Stimulated activated naive CD4-positive, alpha-beta T cell treated with Interleukin-2 at 50 U/mL for 16 hours (primary cell): ENCODE data around the gene PROSER3.
"Not testable (repeated sequence)": the region's sequence is repeated elsewhere in the genome, so short reads cannot be mapped to it uniquely, and the experiment has no call there.

Source experiments
- DNase-seq: peaks from one replicate; lab custom pipeline; 2025; lab: John Stamatoyannopoulos, UW

Gene PROSER3

DNA sequence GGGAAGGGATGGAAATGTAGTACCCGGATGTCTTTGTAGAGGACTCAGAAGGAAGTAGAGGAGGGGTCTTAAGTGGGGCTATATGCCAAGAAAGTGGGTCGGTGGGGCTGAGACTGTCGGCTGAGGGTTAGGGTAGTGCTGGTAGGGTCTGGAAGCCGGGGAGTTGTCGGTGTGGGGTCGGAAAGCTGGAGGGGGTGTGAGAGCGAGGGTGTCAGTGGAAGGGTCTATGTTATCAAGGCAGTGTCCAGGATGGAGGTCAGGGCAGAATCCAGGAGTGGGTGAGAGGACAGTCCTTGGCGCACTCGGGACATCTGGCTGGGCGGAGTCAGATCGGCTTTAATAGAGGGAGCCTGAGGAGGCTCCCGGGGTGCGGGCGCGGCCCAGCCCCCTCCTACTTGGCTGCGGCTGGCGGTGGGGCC, 2.8 kb upstream of the PROSER3 start:
- no peak for DNase-seq

DNA sequence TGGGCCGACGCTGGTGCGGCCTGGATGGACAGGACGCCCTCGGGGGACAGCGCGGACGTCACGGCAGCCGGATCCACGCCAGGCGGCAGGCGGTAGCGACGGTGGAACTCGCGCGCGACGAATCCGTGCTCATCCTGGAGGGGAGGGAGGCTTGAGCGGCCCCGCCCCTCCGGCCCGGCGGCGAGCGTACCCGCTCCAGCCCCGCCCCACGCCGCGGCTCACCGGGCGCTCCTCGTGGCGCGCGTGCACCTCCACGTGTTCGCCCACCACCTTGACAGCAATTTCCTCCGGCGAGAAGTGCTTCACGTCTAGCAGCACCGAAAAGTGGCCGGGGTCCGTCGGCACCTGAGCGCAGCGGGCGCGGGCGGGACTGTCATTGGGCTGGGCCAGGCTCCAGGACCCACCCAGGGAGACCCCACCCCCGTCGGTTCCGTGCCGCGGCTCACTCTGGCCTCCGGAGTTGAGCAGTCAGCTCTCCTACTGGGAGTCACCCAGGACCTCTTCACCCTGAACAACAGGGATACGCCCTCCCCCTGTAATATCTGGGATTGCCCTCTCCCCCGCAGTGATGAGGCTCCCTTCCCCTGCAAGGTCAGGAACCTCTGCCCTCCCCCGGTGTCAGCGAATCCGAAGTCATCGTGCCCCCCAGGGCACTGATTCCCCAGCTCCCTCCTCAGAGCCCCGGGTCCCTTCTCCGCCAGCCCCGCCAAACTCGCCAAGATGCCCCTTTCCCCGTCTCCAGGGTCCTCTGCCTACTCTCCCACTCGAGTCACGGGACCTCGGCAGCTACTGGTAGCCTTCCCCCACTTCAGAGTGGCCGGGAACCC, 2.2 kb upstream of the PROSER3 start:
- peak; percentile 48 for DNase-seq

DNA sequence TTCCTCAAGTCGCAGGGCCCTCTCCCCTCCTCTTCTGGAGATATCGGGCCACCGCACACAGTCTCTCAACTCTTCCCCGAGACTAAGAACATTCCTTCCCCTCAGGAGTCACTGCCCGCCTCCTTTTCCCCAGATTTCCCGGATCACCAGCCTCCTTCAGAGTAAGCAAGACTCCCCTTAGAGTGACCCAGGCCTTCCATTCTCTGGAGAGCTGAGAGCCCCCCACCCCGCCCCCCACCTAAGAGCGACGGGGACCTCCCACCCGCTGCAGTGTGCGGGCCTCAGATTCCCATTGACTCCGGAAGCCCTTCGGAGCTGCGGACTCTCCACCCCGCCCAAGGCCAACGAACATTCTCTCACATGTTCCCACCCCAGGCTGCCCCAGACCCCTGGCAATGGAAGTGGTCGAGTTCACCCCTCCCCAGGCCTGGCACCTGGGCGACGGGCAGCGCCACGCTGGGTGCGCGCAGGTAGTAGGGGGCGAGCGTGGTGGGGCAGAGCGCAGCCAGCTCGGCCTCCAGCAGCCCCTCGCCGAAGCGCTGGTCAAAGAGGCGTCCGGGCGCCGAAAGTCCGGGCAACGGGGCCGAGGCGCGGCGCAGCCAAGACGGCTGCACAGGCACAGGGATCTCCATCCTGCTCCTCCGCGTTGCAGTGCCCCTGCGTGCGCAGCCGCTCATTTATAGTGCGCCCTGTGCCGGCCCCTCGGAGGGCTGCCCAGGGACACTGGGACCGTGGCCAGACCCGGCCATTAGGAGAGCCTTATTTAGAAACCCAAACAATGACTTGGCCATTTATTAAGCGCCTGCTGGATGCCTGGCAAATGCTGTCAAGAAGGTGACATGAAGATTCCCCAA, 1.4 kb upstream of the PROSER3 start, which contains the start of gene HSPB6:
Gene HSPB6, minus strand, starts transcription at position 653 of the 854 bp plus-strand sequence. Its CDS starts 21 bp downstream, at position 632.
- no peak for DNase-seq

DNA sequence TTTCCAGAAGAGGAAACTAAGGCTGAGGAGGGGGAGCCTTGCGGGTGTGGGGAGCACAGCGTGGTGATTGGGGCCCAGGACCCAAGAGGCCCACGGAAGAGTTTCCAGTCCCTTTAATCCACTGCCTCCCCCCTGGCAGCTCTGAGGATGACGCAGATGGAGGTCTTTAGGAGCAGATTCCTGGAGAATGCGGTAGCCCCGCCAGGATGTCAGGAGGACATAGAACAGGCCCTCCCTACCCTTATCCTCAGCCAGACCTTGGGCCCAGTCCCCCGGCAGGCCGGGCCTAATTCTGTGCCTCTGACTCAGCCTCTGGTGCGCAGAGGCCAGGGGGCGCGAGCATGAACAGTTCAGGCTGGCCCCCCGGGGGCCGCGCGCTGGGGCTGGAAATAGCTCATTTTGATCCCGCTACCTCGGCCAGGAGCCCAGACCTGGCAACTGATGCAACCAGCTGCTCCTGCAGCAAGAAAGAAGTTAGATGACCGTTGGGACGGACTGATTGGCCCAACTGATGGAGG, 686 bp upstream of the PROSER3 start:
- DNase-seq: peak; percentile 33

DNA sequence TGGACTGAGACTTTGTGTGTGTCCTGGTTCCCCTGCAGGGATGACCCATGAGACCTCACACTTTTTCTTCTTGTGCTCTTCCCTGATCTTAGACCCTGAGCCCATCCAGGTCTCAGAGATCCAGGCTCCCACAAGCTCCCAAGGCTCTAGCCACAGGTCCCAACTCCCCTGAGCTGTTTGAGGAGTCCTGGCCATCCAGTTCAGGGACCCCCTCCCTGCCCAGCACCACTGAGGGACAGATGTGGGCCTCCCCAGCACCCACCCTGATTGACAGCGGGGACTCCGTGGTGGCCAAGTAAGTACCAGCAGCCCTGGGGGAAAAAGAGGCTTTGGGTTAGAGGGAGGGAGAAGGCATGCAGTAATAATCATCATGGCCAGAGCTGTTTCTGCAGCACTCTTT, 1.7 kb downstream of the PROSER3 start:
- no peak for DNase-seq

DNA sequence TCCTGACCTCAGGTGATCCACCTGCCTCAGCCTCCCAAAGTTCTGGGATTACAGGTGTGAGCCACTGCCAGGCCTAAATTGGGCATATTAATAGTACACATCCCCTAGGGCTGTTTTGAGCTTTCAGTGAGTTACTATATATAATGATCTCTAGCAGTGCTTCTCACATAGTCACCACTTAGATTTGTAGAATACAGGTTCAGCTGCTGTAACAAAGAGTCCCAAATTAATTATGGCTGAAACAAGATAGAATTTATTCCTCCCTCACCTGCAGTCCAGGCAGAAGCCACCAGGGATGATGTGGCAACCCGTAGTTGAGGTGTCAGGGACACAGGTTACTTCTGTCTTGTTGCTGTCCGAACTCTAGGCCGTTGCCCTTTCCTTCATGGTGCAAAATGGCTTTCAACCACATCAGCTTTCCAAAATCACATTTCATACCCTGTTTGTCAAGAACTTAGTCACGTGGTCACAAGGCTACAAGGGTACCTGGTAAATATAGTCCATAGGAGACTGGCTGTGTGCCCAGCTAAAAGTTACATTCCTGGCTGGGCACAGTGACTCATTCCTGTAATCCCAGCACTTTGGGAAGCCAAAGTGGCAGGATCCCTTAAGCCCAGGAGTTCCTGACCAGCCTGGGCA, 2.9 kb downstream of the PROSER3 start:
- DNase-seq: no peak

DNA sequence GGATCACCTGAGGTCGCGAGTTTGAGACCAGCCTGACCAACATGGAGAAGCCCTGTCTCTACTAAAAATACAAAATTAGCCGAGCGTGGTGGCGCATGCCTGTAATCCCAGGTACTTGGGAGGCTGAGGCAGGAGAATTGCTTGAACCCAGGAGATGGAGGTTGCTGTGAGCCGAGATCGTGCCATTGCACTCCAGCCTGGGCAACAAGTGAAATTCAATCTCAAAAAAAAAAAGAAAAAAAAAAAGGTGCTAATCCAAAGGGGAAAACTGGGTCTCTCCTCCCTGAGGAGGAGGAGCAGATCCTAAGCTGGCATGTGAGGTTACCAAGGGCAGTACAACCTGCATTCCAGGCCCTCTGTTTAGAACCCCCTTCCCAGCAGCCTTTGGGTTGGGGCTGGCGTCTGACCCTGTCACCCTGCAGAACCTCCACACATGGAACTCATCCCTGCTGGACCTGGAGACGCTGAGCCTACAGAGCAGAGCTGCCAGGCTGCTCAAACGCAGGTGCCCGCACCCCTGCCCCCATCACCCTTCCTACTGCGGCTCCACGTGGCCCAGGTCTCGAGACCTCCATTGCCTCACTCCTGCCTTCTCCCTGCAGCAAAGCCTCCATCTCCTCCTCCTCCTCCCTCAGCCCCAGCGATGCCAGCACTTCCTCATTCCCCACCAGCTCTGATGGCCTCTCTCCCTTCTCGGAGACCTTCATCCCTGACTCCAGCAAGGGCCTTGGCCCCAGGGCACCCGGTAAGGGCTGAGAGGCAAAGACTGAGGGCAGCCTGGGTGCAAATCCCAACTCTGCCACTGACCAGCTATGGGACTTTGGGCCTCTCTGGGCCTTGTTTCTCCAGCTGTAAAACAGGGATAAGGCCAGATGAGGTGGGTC, 6.7 kb downstream of the PROSER3 start:
- no peak for DNase-seq

DNA sequence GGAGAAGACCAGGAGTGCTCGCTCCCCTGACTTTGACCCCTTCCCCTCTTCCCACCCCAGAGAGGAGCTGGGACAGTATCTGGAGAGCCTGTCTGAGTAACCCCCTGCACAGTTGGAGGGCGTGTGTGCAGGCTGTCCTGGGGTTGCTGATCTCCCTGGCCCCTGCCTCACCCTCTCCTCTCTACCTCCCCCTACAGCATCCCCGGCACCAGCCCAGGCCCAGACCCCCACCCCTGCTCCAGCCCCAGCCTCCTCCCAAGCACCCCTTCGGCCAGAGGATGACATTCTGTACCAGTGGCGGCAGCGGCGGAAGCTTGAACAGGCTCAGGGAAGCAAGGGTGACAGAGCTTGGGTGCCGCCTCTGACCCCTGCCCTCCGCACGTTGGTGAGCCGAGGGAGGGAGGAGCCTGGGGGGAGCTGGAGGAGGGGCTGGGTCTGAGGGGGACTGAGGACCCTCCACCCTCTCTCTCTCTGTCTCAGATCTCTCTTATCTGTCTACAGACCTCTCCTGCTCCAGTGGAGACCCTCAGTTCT, 8.7 kb downstream of the PROSER3 start:
- DNase-seq: no peak

DNA sequence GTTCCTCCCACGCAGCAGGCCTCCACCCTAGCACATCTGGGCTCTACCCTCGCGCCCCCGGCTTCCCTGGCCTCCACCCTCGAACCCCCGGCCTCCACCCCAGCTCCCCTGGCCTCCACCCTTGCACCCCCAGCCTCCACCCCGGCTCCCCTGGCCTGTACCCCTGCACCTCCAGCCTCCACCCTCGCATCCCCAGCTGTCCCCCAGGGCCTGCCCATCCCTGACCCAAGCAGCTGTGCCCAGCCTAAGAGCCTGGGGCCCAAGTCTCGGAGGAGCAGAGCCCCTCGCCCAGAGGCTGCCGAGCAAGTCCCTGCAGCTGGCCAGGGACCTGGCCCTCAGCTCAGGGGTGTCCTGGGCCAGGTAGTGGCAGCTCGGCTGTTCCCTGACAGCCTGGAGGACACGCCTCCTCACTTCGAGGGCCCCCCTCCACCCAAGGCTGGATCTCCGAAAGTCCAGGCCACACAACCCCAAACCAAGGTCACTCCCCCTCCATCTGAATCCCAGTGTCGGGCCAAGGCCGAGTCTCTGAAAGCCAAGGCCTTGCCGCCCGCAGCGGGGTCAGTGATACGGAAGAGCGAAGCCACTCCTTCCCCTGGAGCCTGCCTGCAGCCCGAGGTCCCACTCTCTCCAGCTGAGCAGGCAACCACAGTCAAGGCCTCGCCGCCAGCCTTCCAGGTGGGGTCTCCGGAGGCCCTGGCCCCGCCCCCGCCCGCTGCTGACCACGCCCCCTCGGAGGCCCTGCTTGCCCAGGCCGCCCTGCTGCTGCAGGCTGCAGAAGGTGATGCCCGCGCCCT, 9.5 kb downstream of the PROSER3 start:
- no peak for DNase-seq

DNA sequence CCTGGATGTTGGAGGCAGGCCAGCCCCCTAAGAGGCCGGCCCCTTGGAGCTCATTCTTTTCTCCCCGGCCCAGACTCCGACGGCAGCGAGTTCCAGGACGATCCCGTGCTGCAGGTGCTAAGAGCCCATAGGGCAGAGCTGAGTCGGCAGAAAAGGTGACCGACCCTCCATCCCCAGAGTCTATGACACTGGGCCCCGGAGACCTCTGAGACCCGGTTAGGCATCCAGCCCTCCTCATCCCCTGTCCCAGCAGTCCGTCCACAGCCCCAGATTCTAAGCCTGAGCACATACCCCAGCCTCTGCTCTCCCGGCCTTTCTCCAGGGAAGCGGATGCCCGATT, 10.1 kb downstream of the PROSER3 start:
- DNase-seq: no peak

DNA sequence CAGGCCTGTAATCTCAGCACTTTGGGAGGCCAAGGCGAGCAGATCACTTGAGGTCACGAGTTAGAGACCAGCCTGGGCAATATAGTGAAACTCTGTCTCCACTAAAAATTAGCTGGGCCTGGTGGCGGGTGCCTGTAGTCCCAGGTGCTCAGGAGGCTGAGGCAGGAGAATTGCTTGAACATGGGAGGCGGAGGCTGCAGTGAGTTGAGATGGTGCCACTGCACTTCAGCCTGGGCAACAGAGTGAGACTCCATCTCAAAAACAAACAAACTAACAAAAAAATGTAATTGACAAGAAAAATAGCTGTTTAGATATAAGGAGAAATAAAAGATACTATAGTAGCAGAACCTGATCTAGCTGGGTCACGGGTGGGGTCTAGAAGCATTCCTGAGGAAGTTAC, 14.4 kb downstream of the PROSER3 start:
- not testable (repeated sequence) for DNase-seq

DNA sequence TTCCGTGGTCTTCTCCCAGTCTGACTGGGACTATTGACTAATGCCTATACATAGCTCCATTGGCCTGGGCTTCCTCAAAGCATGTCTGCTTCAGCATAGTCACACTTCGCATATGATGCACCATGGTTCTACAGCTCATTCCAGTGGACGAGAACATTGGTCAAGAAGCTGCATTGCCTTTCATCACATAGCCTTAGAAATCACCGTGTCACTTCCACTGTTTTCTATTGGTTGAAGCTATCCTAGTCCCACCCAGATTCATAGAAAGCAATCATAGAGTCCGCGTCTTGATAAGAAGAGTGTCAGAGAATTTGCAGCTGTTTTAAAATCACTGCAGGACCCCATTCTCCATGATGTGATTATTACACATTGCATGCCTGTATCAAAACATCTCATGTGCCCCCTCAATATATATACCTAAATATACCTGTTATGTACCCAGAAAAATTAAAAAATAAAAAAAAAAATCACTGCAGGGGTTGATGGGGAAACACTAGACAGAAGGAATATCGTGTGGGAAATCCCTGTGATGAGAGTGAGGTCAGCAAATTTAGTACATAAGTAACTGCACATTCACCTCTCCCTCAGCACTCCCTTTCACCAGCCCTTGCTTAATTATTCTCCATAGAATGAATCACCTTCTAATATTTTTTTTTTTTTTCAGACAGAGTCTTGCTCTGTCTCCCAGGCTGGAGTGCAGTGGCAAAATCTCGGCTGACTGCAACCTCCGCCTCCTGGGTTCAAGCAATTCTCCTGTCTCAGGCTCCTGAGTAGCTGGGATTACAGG, 15.2 kb downstream of the PROSER3 start:
- DNase-seq: no peak

DNA sequence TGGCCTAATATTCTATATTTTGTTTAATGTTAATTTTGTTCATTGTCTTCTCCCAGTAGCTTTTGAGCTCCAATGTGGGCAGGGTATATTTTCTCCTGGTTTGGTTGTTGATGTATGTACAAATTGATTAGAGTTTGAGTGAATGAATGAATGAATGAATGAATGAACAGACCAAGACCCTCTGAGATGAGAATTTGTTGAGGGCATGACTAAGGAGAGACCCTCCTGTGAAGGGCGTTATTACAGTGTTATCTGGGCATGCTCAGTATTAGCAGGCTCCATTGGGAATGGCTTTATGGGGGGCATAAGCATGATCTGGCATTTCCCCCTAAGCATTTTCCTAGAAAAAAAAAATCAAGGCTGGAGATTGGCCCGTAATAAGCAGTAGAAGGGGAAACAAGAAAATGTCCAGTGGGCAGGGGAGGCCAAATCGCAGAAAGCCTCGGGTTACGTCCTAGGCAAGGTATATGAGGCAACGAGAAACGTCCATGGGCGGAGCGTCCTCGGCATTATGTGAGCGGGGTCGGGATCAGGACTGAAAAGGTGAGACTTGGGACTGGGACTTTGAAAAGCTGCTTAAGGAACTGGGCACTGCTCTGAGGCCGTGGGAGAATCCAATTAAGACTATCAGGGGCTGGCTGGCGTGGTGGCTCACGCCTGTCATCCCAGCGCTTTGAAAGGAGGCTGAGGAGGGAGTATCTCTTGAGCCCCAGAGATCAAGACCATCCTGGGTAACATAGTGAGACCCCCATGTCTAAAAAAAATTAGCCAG, 16.5 kb downstream of the PROSER3 start:
- DNase-seq: no peak

DNA sequence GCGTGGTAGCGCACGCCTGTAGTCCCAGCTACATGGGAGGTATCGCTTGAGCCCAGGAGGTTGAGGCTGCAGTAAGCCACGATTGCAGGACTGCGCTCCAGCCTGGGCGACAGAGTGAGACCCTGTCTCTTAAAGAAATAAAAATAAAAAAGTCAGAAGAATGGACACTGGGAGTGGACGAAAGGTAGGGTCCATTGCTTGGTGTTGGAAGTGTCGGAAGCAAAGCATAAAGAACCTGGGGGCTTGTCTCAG, 17.0 kb downstream of the PROSER3 start:
- DNase-seq: no peak

DNA sequence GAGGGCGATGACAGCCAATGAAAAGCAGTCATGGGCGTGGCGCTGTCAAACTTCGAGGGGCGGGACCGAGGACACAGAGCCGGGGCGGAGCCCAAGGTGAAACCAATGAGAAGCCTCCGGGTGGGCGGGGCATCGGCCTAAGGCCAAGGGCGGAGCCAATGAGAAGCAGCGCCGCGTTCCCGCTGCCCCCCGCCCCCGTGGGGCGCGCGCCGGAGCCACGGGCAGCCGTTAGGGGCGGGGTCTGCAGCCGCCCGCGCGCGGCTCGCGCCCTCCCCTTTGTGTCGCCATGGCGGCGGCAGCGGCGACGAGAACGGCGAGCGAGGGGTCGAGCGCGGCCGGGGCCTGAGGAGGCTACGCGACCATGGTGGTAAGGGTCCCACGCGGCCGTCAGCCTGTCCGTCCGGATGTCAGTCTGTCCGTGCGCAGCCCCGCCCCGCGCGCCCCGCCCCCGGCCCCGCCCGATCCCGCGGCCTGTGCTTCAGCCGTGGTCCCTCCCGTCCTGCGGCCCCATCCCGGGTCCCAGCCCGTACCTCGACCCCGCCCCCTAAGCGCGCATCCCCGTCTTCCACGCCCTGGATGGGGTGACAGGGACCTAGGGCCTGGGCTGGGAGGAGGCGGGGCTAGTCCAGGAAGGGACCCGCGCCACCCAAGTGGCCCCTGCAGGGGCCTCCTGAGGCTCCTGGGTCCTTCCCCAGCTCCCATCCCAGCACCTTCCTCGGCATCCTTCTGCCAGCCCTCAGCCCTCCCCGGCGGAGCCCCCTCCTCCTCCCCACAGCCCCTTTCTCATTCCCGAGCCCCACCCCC, 17.5 kb downstream of the PROSER3 start, which contains the start of gene ARHGAP33:
Gene ARHGAP33, plus strand, starts transcription at position 267 of the 804 bp plus-strand sequence. Its CDS starts 95 bp downstream, at position 362.
- peak; percentile 98 for DNase-seq

DNA sequence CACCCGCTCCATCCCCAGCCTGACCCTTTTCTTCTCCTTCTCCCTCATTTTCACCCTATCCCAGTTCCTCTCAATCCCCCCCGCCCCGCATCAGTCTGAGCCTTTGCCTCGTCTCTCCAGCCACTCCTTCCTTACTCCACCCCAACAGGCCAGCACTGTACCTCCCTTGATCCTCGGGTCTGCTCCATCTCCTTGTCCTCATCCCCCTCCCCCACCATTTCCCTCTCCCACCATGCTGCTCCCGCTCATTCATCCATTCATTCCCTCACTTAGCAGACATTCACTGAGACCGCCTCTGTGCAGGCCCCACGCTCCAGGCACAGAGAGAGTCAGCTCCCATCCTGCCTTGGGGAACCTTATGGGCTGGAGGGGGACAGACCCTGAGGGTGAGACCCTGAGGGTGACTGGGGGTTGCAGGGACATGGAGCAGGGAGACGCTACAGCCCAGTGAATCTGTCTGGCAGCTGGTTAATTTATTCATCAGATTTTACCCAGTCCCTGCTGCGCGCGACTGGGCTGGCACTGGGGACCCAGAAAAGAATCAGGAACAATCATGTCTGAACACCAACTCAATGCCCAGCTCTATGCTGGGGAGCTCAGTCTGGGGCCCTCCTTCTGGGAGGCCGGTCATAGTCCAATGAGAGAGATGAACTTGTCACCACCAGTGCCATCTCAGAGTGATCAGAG, 18.3 kb downstream of the PROSER3 start:
- DNase-seq: no peak

DNA sequence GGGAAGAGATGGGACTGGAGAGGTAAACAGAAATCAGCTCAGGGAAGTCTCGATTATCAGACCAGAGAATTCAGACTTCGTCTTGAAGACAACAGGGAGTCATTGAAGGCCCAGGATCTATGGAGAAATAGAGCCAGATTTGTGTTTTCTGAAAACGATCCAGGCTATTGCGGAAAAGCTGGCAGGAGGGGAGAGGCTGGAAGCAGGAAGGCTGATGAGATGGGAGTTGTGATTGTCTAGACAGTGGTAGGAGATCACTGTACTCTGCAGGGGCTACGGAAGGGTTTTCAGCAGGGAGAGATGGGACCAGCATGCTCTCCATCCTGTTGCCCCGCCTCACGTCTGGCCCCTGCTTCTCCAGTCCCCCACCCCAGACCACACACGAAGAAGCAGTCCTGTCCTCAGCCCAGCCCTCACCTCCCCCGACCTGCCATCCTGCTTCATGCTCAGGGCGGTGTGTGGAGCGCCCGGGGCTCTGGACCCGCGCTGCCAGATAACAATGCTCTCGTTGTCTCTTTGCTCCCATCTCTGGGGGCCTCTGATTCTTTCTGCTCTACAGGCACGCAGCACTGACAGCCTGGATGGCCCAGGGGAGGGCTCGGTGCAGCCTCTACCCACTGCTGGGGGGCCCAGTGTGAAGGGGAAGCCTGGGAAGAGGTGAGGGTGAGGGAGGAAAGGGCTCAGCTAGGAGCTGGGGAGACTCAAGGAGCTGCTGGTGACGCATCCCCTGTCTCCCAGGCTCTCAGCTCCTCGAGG, 19.3 kb downstream of the PROSER3 start:
- DNase-seq: no peak
